ENCODE measurements around the gene ELF2.
"Not testable (repeated sequence)": the region's sequence is repeated elsewhere in the genome, so short reads cannot be mapped to it uniquely, and the experiment has no call there.

Gene ELF2

DNA sequence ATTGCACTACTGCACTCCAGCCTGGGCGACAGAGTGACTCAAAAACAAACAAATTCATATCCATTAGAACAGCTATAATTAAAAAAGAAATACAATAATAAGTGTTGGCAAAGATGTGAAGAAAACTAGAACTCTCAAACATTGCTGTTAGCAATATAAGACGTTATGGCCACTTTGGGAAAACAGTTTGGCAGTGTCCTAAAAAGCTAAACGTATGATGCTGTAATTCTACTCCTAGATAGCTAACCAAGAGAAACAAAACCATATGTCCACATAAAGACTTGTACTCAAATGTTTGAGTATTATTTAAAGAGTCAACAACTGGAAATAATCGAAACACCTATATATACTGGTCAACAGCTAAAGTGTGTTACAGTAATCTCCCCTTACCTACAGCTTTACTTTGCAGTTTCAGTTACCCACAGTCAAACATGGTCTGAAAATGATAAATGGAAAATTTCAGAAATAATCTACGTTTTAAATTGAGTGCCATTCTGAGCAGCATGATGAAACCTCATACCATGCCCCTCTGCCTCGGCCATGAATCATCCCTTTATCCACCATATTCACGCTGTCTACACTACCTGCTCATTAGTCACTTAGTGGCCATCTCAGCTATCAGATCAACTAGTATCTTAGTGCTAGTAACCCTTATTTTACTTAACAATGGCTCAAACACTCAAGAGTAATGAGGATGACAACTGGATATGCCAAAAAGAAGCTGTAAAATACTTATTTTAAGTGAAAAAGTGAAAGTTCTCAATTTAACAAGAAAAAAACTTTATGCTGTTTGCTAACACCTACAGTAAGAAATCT is 4.9 kb downstream of the ELF2 start:
- no peaks in the 10 kb centered on the region; the same call in 1 of the 2 replicates for H3K27me3 ChIP-seq (ENCODE audit: low read depth)
- DNase-seq (ENCODE audit: low spot score in 2 of 2), result peak in 1 of 2 experiments; percentile 32
- H3K9me3 ChIP-seq, result no peaks in the 10 kb centered on the region
- in situ Hi-C loops (cut with MboI; ENCODE audit: low sequenced_read_pairs), result no loop called here
- no peak overlapping the region for H3K4me3 ChIP-seq
- no peaks in the 10 kb centered on the region for H3K36me3 ChIP-seq (replicated peaks)
- peaks cover 46% of the 10 kb centered on the region for H3K4me1 ChIP-seq

DNA sequence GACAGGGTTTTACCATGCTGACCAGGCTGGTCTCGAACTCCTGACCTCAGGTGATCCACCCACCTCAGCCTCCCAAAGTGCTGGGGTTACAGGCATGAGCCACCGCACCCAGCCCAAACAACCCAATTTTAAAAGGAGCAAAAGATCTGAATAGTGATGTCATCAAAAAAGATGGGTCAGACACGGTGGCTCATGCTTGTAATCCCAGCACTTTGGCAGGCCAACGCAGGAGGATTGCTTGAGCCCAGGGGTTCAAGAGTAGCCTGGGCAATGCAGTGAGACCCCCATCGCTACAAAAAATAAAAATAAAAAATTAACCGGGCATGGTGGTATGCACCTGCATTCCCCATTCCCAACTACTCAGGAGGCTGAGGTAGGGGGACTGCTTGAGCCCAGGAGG is 6.1 kb downstream of the ELF2 start:
- Histone ChIP-seq H3K4me1 (peaks cover 46% of the 10 kb centered on the region), H3K36me3 (replicated peaks) (no peaks in the 10 kb centered on the region), H3K4me3 (no peak overlapping the region), H3K9me3 (no peaks in the 10 kb centered on the region), H3K27me3 (ENCODE audit: low read depth) (no peaks in the 10 kb centered on the region; the same call in 1 of the 2 replicates)
- in situ Hi-C loops (cut with MboI; ENCODE audit: low sequenced_read_pairs), result no loop called here
- no peak for DNase-seq (ENCODE audit: low spot score in 2 of 2)

DNA sequence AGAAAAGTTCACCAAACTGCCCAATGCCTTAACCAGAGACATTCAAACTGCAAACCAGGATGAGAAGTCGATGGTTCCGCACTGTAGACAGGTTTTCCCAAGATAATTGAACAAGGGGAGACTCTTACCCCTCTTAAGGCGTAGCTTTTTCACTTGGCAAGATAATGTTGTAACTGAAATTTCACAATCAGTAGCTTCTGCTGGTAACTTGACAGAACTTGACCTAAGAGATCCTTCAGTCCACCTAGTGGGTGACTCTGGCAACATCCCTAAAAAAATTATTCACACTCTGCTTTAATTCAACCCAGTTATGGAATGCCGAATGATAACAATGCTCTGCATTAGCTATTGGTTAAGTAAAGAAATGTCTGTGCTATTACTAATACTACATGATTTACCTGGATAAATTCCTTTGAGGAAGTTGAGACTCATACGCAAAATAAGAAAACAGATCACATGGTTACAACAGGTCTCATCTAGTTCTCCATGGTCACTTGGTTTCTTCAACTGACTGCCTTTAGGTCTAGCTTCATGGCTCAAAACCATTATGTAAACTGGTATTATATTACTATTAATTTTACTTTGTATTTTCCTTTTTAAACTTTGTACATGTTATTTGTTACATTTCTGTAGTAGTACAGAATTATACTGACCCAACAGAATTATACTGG is 9.1 kb downstream of the ELF2 start:
- Histone ChIP-seq H3K36me3 (replicated peaks) (no peaks in the 10 kb centered on the region), H3K9me3 (no peaks in the 10 kb centered on the region), H3K27me3 (ENCODE audit: low read depth) (no peaks in the 10 kb centered on the region), H3K4me3 (no peak overlapping the region), H3K4me1 (peaks cover 29% of the 10 kb centered on the region)
- peak in 1 of 2 experiments; percentile 65 for DNase-seq (ENCODE audit: low spot score in 2 of 2)
- in situ Hi-C loops (cut with MboI; ENCODE audit: low sequenced_read_pairs), result no loop called here

DNA sequence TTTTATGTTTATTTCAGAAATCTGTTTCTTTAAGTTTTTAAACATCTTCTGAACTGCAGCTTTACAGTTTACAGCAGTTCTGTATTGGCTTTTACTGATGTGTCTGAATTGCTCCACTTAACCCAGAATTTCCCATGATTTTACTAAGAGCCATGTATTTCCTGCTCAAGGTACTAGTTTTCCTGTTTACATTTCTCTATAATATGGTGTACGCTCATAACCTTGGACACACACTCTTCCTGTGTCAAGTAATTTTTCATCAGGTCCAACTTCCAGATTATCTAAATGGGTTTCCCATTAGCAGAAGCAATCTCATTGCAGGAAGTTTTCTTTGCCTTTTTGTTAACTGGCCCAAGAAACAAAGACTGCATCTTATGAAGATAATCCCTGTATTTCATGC is 12.3 kb downstream of the ELF2 start:
- no peaks in the 10 kb centered on the region for H3K9me3 ChIP-seq
- no peaks in the 10 kb centered on the region for H3K27me3 ChIP-seq (ENCODE audit: low read depth)
- in situ Hi-C loops (cut with MboI; ENCODE audit: low sequenced_read_pairs), result no loop called here
- H3K4me1 ChIP-seq, result peaks cover 16% of the 10 kb centered on the region
- no peak overlapping the region for H3K4me3 ChIP-seq
- DNase-seq (ENCODE audit: low spot score in 2 of 2), result no peak
- no peaks in the 10 kb centered on the region; the same call in 1 of the 2 replicates for H3K36me3 ChIP-seq (replicated peaks)

DNA sequence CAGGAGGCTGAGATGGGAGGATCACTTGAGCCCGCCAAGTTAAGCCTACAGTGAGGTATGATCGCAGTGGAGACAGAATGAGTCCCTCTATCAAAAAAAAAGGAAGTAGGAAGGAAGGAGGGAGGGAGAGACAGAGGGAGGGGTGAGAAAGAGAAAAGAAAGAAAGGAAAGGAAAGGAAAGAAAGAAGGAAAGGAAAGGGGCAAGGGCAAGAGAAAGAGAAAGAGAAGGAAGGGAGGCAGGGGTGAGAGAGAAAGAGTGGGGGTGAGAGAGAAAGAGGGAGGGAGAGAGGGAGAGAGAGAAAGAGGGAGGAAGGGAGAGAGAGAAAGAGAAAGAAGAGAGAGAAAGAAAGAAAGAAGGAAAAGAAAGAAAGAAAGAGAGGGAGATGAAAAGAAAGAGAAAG is 13.2 kb downstream of the ELF2 start:
- no peaks in the 10 kb centered on the region for H3K27me3 ChIP-seq (ENCODE audit: low read depth)
- H3K4me1 ChIP-seq, result peaks cover 15% of the 10 kb centered on the region
- in situ Hi-C loops (cut with MboI; ENCODE audit: low sequenced_read_pairs), result no loop called here
- DNase-seq (ENCODE audit: low spot score in 2 of 2), result no peak
- no peaks in the 10 kb centered on the region for H3K9me3 ChIP-seq
- no peaks in the 10 kb centered on the region; the same call in 1 of the 2 replicates for H3K36me3 ChIP-seq (replicated peaks)
- H3K4me3 ChIP-seq, result no peak overlapping the region

DNA sequence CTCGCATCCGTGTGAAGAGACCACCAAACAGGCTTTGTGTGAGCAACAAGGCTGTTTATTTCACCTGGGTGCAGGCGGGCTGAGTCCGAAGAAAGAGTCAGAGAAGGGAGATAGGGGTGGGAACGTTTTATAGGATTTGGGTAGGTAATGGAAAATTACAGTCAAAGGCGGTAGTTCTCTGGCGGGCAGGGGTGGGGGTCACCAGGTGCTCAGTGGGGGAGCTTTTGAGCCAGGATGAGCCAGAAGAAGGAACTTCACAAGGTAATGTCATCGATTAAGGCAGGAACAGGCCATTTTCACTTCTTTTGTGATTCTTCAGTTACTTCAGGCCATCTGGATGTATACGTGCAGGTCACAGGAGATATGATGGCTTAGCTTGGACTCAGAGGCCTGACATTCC is 19.0 kb downstream of the ELF2 start:
- H3K36me3 ChIP-seq (replicated peaks); H3K4me3 ChIP-seq; in situ Hi-C loops (cut with MboI; ENCODE audit: low sequenced_read_pairs); DNase-seq (ENCODE audit: low spot score in 2 of 2); H3K27me3 ChIP-seq (ENCODE audit: low read depth); H3K9me3 ChIP-seq: not testable (repeated sequence)
- peaks cover 21% of the 10 kb centered on the region for H3K4me1 ChIP-seq

GRCh38 chr4:139154952-139155557 is 22.0 kb downstream of the ELF2 start:
- no peaks in the 10 kb centered on the region for H3K36me3 ChIP-seq (replicated peaks)
- peaks cover 29% of the 10 kb centered on the region for H3K4me1 ChIP-seq
- no peaks in the 10 kb centered on the region for H3K9me3 ChIP-seq
- no peaks in the 10 kb centered on the region for H3K27me3 ChIP-seq (ENCODE audit: low read depth)
- no peak overlapping the region for H3K4me3 ChIP-seq
- in situ Hi-C loops (cut with MboI; ENCODE audit: low sequenced_read_pairs), result no loop called here
- no peak for DNase-seq (ENCODE audit: low spot score in 2 of 2)

GRCh38 chr4:139154538-139154937 is 22.5 kb downstream of the ELF2 start:
- in situ Hi-C loops (cut with MboI; ENCODE audit: low sequenced_read_pairs), result no loop called here
- peak in 1 of 2 experiments; percentile 38 for DNase-seq (ENCODE audit: low spot score in 2 of 2)
- Histone ChIP-seq H3K27me3 (ENCODE audit: low read depth) (no peaks in the 10 kb centered on the region), H3K4me3 (no peak overlapping the region), H3K4me1 (peaks cover 29% of the 10 kb centered on the region), H3K36me3 (replicated peaks) (no peaks in the 10 kb centered on the region), H3K9me3 (no peaks in the 10 kb centered on the region)

DNA sequence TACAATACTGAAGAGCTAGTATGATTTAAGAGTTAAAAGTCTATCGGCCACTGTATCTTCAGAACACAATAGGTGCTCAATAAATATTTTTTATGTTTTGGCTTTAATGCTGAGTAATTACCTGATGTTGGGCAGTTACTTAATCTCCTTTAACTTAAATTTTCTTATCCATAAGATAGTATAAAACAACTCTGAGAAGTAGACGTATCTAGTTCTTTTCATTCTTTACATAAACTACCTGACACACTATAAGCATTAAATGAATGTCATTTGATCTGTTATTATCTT is 22.9 kb downstream of the ELF2 start:
- H3K4me3 ChIP-seq, result no peak overlapping the region
- in situ Hi-C loops (cut with MboI; ENCODE audit: low sequenced_read_pairs), result no loop called here

GRCh38 chr4:139153411-139154133 is 23.4 kb downstream of the ELF2 start:
- Histone ChIP-seq H3K27me3 (ENCODE audit: low read depth) (no peaks in the 10 kb centered on the region), H3K9me3 (no peaks in the 10 kb centered on the region), H3K36me3 (replicated peaks) (no peaks in the 10 kb centered on the region), H3K4me3 (no peak overlapping the region), H3K4me1 (peaks cover 29% of the 10 kb centered on the region)
- peak in 1 of 2 experiments; percentile 94 for DNase-seq (ENCODE audit: low spot score in 2 of 2)
- in situ Hi-C loops (cut with MboI; ENCODE audit: low sequenced_read_pairs), result no loop called here

More for the DNA sequence above, 22.9 kb downstream of the ELF2 start:
- Histone ChIP-seq H3K27me3 (ENCODE audit: low read depth) (no peaks in the 10 kb centered on the region), H3K9me3 (no peaks in the 10 kb centered on the region), H3K4me1 (peaks cover 29% of the 10 kb centered on the region), H3K36me3 (replicated peaks) (no peaks in the 10 kb centered on the region)
- DNase-seq (ENCODE audit: low spot score in 2 of 2), result no peak

GRCh38 chr4:139152249-139152648 is 24.8 kb downstream of the ELF2 start:
- H3K27me3 ChIP-seq (ENCODE audit: low read depth), result no peaks in the 10 kb centered on the region
- in situ Hi-C loops (cut with MboI; ENCODE audit: low sequenced_read_pairs), result no loop called here
- no peaks in the 10 kb centered on the region; the same call in 1 of the 2 replicates for H3K36me3 ChIP-seq (replicated peaks)
- H3K9me3 ChIP-seq, result no peaks in the 10 kb centered on the region
- H3K4me3 ChIP-seq, result no peak overlapping the region
- DNase-seq (ENCODE audit: low spot score in 2 of 2), result no peak
- H3K4me1 ChIP-seq, result peaks cover 29% of the 10 kb centered on the region

DNA sequence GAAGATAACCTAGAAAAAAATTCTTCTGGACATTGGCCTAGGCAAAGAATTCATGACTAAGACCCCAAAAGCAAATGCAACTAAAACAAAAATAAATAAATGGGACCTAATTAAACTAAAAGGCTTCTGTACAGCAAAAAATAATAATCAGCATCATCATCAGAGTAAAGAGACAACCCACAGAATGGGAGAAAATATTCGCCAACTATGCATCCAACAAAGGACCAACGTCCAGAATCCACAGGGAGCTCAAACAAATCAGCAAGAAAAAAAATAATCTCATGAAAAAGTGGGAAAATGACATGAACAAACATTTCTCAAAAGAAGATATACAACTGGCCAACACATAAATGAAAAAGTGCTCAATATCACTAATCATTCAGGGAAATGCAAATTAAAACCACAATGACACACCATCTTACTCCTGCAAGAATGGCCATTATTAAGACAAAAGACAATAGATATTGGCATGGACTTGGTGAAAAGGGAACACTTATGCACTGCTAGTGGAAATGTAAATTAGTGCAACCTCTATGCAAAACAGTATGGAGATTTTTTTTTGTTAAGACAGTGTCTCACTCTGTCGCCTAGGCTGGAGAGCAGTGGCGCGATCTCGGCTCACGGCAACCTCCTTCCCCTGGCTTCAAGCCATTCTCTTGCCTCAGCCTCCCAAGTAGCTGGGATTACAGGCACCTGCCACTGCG is 29.9 kb downstream of the ELF2 start:
- Histone ChIP-seq H3K36me3 (replicated peaks) (no peaks in the 10 kb centered on the region; the same call in 1 of the 2 replicates), H3K4me1 (peaks cover 6% of the 10 kb centered on the region), H3K9me3 (no peaks in the 10 kb centered on the region; the same call in 1 of the 2 replicates), H3K4me3 (no peak overlapping the region), H3K27me3 (ENCODE audit: low read depth) (no peaks in the 10 kb centered on the region)
- in situ Hi-C loops (cut with MboI; ENCODE audit: low sequenced_read_pairs), result no loop called here
- no peak for DNase-seq (ENCODE audit: low spot score in 2 of 2)

GRCh38 chr4:139145552-139145932 is 31.5 kb downstream of the ELF2 start:
- DNase-seq (ENCODE audit: low spot score in 2 of 2), result no peak
- H3K4me3 ChIP-seq, result no peak overlapping the region
- H3K27me3 ChIP-seq (ENCODE audit: low read depth), result no peaks in the 10 kb centered on the region
- in situ Hi-C loops (cut with MboI; ENCODE audit: low sequenced_read_pairs), result no loop called here
- no peaks in the 10 kb centered on the region; the same call in 1 of the 2 replicates for H3K9me3 ChIP-seq
- peaks cover 4% of the 10 kb centered on the region for H3K4me1 ChIP-seq
- no peaks in the 10 kb centered on the region; the same call in 1 of the 2 replicates for H3K36me3 ChIP-seq (replicated peaks)

Data from HAP-1 (cell line).